Retinal pigment epithelial cell (primary cell): ENCODE measurements around the gene NTRK3.

Experiments used
- DNase-seq: peaks from one replicate; pipeline ENCODE4 v3.0.0-alpha.2; 2010; ENCODE audit warnings: low read depth
- H3K4me3 ChIP-seq: 2 replicates; pipeline ENCODE4 v1.5.1; 2011; ENCODE audit warnings: mild to moderate bottlenecking, low read length, control low read depth, moderate library complexity
- CTCF ChIP-seq: conservative IDR thresholded peaks from 2 replicates; pipeline ENCODE4 v1.5.1; 2011; ENCODE audit warnings: low read depth, low read length, control low read depth, inconsistent platforms

The NTRK3 gene

GRCh38 chr15:88066636-88067330, 189.8 kb downstream of the NTRK3 start:
- no peak for TF ChIP-seq CTCF
- no peak overlapping the region for H3K4me3 ChIP-seq

GRCh38 chr15:88061452-88061851, 195.1 kb downstream of the NTRK3 start:
- TF ChIP-seq CTCF, result no peak
- no peak overlapping the region for H3K4me3 ChIP-seq
- DNase-seq, result no peak

More at GRCh38 chr15:88066636-88067330, 189.8 kb downstream of the NTRK3 start:
- no peak for DNase-seq

- DNase-seq, result no peak
- H3K4me3 ChIP-seq, result no peak overlapping the region
- TF ChIP-seq CTCF, result no peak
Measured at GRCh38 chr15:88060383-88060782, 196.2 kb downstream of the NTRK3 start.

GRCh38 chr15:88057836-88058235, 198.7 kb downstream of the NTRK3 start:
- no peak for DNase-seq
- no peak overlapping the region for H3K4me3 ChIP-seq
- TF ChIP-seq CTCF, result no peak

GRCh38 chr15:88049506-88049905, 207.0 kb downstream of the NTRK3 start:
- no peak overlapping the region for H3K4me3 ChIP-seq
- TF ChIP-seq CTCF, result no peak
- DNase-seq, result no peak

- DNase-seq, result no peak
- TF ChIP-seq CTCF, result no peak
- H3K4me3 ChIP-seq, result no peak overlapping the region
Measured at GRCh38 chr15:88048755-88049154, 207.8 kb downstream of the NTRK3 start.

GRCh38 chr15:88048237-88048636, 208.3 kb downstream of the NTRK3 start:
- DNase-seq, result no peak
- TF ChIP-seq CTCF, result no peak

More at GRCh38 chr15:88048237-88048636, 208.3 kb downstream of the NTRK3 start:
- no peak overlapping the region for H3K4me3 ChIP-seq
